Measurements from ENCODE around the gene KIF2C.
A peak's percentile ranks its signal among the peaks of the same experiment; 100 is the strongest.
"Not testable (repeated sequence)": the region's sequence is repeated elsewhere in the genome, so short reads cannot be mapped to it uniquely, and the experiment has no call there.

The KIF2C gene

DNA sequence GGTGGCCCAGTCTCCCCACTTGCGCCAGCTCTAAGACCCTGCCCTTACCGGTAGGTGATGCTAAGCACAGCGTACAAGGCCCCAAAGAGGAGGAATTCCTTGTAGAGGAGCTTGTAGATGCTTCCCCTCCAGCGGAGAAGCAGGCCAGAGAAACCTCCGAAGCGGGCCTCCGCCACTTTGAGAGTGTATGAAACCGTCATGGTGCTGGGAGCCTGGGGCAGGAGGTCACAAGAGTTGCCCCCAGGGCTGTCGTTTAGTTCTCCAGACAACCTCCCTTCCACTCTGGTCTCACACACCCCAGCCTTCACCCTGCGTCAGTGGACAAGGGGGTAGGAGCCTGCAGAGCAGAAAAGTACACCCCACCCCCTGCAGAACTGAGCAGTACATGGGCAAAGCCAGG is 47.9 kb downstream of the KIF2C start:
- no peaks in the 10 kb centered on the region for H3K9me3 ChIP-seq (ENCODE audit: control insufficient read depth in 1 of 2, low read length in 2 of 2)
- no peak overlapping the region for H3K27ac ChIP-seq (ENCODE audit: low read length)
- H3K4me1 ChIP-seq (ENCODE audit: control insufficient read depth in 1 of 2, insufficient read depth in 2 of 2, low read length in 2 of 2): peaks cover 11 to 21% of the 10 kb centered on the region in 2 donors

DNA sequence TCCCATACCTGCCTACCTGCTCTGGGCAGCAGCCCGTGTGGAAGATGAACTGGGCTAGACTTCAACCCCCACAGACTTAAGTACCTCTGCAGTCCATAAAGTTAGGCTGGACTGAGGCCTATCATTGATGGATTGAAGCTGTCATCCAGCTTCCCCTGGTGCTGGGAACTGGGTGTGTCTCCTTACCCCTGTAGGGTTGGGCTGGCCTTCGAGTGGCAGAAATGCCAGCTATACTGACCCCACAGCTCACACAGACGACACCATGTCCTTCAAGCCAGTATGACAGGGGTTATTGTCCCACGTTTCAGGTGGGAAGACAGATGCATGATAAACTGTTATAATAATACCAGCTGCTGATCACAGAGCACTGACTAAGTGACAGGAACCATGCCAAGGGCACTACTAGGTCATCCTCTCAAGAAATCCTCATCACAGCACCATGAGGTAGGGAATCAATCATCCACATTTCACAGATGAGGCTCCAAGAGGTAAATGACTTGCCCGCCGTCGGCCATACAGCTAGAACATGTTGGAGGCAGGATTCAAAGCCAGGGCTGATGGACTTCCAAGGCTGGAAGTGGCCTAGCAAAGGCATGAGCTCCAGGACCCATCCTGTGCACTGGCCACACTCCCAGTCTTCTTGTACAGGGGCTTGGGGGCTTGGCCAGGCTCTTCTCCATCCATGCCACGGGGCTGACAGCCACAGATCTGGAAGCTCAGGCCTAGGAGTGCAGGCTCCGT is 48.7 kb downstream of the KIF2C start, which contains the start of gene BEST4:
Gene BEST4, minus strand, starts transcription at position 51 of the 741 bp plus-strand sequence. CDS start 465 bp downstream, outside the sequence.
- no peak within 1 kb of the TSS for H3K27ac ChIP-seq (ENCODE audit: low read length)

More for the DNA sequence above, 47.9 kb downstream of the KIF2C start:
- Histone ChIP-seq H3K27me3 (ENCODE audit: low read depth, low read length) (no peaks in the 10 kb centered on the region), H3K36me3 (ENCODE audit: control insufficient read depth in 1 of 2, insufficient read depth in 2 of 2, low read length in 2 of 2) (no peaks in the 10 kb centered on the region), H3K4me3 (ENCODE audit: low read depth in 1 of 2, low read length in 2 of 2) (no peak overlapping the region)

DNA sequence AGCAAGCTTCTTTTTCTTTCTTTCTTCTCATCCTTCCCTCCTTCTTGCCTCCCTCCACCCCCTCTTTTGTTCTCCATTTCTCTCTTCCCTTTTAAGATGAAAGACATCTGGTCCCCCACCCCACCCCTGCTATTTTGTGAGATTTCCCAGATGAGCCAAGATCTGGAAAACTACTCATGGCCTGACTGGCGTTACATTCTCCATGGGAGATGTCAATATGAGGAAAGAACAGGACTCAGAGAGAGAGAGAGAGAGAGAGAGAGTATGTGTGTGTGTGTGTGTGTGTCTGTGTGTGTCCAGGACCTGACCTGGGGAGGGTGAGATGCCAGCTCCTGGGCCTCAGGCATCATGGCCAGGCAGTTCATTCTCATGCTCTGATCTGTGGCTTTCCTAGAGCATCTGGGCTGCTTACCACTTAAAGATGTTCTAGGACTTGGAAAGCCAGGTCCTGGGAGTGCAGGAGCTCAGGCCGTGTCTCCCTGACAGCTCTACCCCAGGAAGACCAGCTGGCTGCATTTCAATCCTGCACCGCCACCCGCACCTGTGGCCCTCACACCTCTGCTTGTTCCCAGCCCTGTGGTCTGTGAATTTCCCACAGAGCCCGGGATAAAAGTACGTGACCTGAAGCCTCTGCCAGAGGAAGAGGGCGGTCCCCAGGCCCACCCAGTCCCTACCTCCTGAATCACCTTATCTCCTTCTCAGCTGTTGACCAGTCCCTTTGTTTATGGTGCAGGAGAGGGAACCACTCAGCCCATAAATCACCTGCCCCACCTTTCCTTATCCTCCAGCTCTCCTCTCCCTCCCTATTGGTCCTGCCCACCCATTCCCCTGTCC is 51.5 kb downstream of the KIF2C start:
- no peak overlapping the region for H3K4me3 ChIP-seq (ENCODE audit: low read depth in 1 of 2, low read length in 2 of 2)
- no peaks in the 10 kb centered on the region for H3K27me3 ChIP-seq (ENCODE audit: low read depth, low read length)
- no peaks in the 10 kb centered on the region for H3K9me3 ChIP-seq (ENCODE audit: control insufficient read depth in 1 of 2, low read length in 2 of 2)
- H3K27ac ChIP-seq (ENCODE audit: low read length): no peak overlapping the region
- H3K4me1 ChIP-seq (ENCODE audit: control insufficient read depth in 1 of 2, insufficient read depth in 2 of 2, low read length in 2 of 2): no peaks in the 10 kb centered on the region
- no peaks in the 10 kb centered on the region for H3K36me3 ChIP-seq (ENCODE audit: control insufficient read depth in 1 of 2, insufficient read depth in 2 of 2, low read length in 2 of 2)

More for the DNA sequence above, 48.7 kb downstream of the KIF2C start, which contains the start of gene BEST4:
- Histone ChIP-seq H3K36me3 (ENCODE audit: control insufficient read depth in 1 of 2, insufficient read depth in 2 of 2, low read length in 2 of 2) (no peaks in the 10 kb centered on the region), H3K4me3 (ENCODE audit: low read depth in 1 of 2, low read length in 2 of 2) (no peak within 1 kb of the TSS), H3K9me3 (ENCODE audit: control insufficient read depth in 1 of 2, low read length in 2 of 2) (no peaks in the 10 kb centered on the region), H3K27me3 (ENCODE audit: low read depth, low read length) (no peaks in the 10 kb centered on the region), H3K4me1 (ENCODE audit: control insufficient read depth in 1 of 2, insufficient read depth in 2 of 2, low read length in 2 of 2) (peaks cover 11 to 21% of the 10 kb centered on the region in 2 donors)

DNA sequence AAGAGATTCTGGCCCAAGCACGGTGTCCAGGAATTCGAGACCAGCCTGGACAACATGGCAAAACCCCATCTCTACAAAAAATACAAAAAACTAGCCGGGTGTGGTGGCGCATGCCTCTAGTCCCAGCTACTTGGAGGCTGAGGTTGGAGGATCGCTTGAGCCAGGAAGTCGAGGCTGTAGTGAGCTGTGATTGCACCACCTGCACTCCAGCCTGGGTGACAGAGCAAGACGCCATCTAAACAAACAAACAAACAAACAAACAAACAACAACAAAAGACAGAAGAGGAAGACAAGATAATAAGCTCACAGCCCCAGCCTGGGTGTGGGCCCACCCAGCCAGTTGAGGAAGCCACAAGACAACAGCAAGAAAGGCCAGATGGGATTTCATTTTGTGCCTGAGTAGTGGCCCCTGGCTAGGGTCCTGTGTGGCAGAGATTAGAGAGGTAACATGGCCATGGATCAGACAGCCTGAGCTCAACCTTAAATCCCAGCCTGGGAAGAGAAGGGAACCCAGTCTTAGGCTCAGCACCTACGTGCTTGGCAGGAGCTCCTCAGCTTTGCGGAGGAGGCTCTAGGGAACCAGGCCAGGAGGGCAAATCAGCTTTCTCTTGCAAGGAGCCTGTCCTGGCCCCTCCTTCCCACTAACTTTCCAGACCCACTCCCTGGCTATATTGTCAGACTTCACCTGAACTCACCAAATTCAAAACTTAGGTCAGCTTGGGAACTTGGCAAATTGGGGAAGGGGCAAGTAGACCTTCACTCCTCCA is 53.3 kb downstream of the KIF2C start:
- Histone ChIP-seq H3K27ac (ENCODE audit: low read length) (no peak overlapping the region), H3K9me3 (ENCODE audit: control insufficient read depth in 1 of 2, low read length in 2 of 2) (no peaks in the 10 kb centered on the region), H3K4me1 (ENCODE audit: control insufficient read depth in 1 of 2, insufficient read depth in 2 of 2, low read length in 2 of 2) (no peaks in the 10 kb centered on the region)

DNA sequence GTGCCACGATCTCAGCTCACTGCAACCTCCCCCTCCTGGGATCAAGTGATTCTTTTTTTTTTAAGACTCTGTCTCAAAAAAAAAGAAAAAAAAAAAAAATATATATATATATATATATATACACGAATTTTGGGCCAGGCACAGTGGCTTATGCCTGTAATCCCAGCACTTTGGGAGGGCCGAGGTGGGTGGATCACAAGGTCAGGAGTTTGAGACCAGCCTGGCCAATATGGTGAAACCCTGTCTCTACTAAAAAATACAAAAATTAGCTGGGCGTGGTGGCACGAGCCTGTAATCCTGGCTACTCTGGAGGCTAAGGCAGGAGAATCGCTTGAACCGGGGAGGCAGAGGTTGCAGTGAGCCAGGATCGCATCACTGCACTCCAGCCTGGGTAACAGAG is 58.2 kb downstream of the KIF2C start:
- not testable (repeated sequence) for H3K27me3 ChIP-seq (ENCODE audit: low read depth, low read length); H3K4me3 ChIP-seq (ENCODE audit: low read depth in 1 of 2, low read length in 2 of 2); H3K36me3 ChIP-seq (ENCODE audit: control insufficient read depth in 1 of 2, insufficient read depth in 2 of 2, low read length in 2 of 2); H3K9me3 ChIP-seq (ENCODE audit: control insufficient read depth in 1 of 2, low read length in 2 of 2); H3K27ac ChIP-seq (ENCODE audit: low read length)
- peaks cover 0 to 11% of the 10 kb centered on the region in 2 donors for H3K4me1 ChIP-seq (ENCODE audit: control insufficient read depth in 1 of 2, insufficient read depth in 2 of 2, low read length in 2 of 2)

More for the DNA sequence above, 53.3 kb downstream of the KIF2C start:
- Histone ChIP-seq H3K36me3 (ENCODE audit: control insufficient read depth in 1 of 2, insufficient read depth in 2 of 2, low read length in 2 of 2) (no peaks in the 10 kb centered on the region), H3K27me3 (ENCODE audit: low read depth, low read length) (no peaks in the 10 kb centered on the region), H3K4me3 (ENCODE audit: low read depth in 1 of 2, low read length in 2 of 2) (no peak overlapping the region)

DNA sequence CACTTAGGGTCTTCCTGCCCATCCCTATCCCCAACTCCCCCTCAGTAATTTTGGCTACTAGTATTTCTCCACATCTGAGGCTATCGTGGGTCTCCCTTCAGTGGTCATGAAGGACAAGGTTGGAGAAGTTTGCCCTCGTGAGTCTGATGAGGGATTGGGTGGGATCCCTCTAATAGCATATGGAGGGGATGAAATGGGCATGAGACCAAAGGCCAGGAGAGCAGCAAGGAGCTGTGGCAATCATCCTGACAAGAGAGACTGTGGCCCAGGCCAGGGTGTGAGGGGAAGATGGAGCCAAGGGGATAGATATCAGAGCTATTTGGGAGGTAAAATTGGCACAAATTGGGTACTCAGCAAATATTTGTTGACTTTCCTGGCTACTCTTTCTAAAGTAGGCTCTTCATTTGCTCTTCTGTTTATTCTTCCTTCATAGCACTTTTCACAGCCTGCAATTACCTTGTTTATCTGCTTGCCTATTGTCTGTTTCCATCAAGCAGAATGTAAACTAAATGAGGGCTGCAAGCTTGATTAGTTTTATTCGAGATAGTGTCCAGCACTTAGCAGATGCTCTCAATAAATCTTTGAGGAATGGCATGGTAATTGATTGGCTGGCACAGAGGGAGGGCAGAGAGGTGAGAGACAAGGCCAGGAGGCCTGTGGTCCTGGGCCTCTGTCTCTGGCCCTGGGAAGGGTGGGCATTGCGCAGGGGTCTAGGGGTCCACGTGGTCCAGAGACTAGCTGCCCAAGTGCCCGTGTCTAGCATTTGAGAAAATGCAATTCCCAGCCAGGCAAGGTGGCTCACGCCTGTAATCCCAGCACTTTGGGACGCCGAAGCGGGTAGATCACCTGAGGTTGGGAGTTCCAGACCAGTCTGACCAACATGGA is 59.1 kb downstream of the KIF2C start:
- Histone ChIP-seq H3K27me3 (ENCODE audit: low read depth, low read length) (no peaks in the 10 kb centered on the region), H3K36me3 (ENCODE audit: control insufficient read depth in 1 of 2, insufficient read depth in 2 of 2, low read length in 2 of 2) (peaks cover 13% of the 10 kb centered on the region in 2 donors), H3K27ac (ENCODE audit: low read length) (no peak overlapping the region), H3K4me3 (ENCODE audit: low read depth in 1 of 2, low read length in 2 of 2) (no peak overlapping the region), H3K9me3 (ENCODE audit: control insufficient read depth in 1 of 2, low read length in 2 of 2) (no peaks in the 10 kb centered on the region), H3K4me1 (ENCODE audit: control insufficient read depth in 1 of 2, insufficient read depth in 2 of 2, low read length in 2 of 2) (peaks cover 0 to 15% of the 10 kb centered on the region in 2 donors)

DNA sequence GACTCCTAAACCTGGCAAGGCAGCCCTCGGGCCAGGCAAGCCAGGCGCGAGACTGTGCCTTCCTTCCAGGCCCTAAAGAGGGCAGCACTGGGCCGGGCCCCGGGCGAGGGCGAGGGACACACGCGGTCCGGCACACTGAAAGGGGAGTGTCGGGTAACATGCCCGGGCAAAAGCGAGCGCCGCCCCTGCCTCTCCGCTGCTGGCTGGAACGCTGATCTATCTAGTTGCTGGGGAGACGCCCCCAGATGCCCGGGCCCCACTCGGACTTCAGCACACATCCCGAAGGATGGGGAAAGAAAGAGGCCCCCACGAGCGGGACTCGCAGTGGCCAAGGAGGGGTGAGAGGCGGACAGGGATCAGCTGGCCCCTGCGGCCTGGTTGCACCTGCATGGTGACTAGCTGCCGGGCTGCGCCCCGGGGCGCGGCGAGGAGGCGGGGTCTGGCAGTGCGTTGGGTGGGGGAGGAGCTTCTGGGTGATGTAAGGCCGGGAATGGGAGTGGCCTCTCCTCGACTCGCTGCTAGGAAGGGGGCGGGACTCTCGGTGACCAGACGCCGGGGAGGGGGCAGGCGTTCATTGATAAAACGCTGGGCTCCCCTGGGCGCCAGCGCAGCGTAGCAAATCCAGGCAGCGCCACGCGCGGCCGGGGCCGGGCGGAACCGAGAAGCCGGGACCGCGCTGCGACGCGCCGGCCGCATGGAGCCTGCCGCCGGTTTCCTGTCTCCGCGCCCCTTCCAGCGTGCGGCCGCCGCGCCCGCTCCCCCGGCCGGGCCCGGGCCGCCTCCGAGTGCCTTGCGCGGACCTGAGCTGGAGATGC is 60.3 kb downstream of the KIF2C start, which contains the start of gene PLK3:
Gene PLK3, plus strand, starts transcription at position 608 of the 815 bp plus-strand sequence. Its CDS starts 87 bp downstream, at position 695.
- H3K4me1 ChIP-seq (ENCODE audit: control insufficient read depth in 1 of 2, insufficient read depth in 2 of 2, low read length in 2 of 2): peaks cover 0 to 15% of the 10 kb centered on the region in 2 donors

DNA sequence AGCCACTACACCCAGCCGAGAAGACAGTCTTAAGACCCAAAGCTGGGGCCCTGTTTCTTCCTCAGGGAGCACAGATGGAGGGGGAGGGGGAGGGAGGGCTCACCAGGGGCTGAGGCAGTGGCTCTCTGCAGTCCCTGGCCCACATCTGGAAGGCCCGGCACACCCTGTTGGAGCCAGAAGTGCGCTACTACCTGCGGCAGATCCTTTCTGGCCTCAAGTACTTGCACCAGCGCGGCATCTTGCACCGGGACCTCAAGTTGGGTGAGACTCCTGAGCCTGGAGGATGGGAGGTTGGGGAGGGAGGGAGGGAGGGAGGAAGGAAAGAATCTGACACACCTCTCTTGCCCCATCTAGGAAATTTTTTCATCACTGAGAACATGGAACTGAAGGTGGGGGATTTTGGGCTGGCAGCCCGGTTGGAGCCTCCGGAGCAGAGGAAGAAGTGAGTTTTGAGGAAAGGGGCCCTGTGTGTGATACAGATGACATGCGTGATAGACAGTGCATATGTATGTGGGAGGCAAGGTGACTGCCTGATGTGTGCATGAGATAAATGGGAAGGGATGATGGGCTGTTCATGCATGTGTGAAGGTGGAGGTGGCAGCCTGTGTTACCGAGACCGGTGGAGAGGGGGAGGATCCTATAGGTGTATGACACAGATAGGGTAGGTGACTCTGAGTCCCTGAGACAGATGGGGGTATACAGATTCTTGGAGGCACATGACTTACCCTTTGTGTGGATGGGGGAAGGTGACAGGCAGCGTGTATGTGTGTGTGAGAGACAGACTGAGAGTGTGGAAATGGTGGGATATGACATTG is 62.1 kb downstream of the KIF2C start:
- peaks cover 4 to 31% of the 10 kb centered on the region in 2 donors for H3K4me1 ChIP-seq (ENCODE audit: control insufficient read depth in 1 of 2, insufficient read depth in 2 of 2, low read length in 2 of 2)
- H3K9me3 ChIP-seq (ENCODE audit: control insufficient read depth in 1 of 2, low read length in 2 of 2): no peaks in the 10 kb centered on the region
- H3K36me3 ChIP-seq (ENCODE audit: control insufficient read depth in 1 of 2, insufficient read depth in 2 of 2, low read length in 2 of 2): peaks cover 28 to 41% of the 10 kb centered on the region in 2 donors
- no peaks in the 10 kb centered on the region for H3K27me3 ChIP-seq (ENCODE audit: low read depth, low read length)
- H3K4me3 ChIP-seq (ENCODE audit: low read depth in 1 of 2, low read length in 2 of 2): peak overlapping the region; percentile 80 to 83
- H3K27ac ChIP-seq (ENCODE audit: low read length): peak overlapping the region; percentile 28

More for the DNA sequence above, 60.3 kb downstream of the KIF2C start, which contains the start of gene PLK3:
- Histone ChIP-seq H3K9me3 (ENCODE audit: control insufficient read depth in 1 of 2, low read length in 2 of 2) (no peaks in the 10 kb centered on the region), H3K4me3 (ENCODE audit: low read depth in 1 of 2, low read length in 2 of 2) (peak within 1 kb of the TSS; percentile 80 to 83), H3K36me3 (ENCODE audit: control insufficient read depth in 1 of 2, insufficient read depth in 2 of 2, low read length in 2 of 2) (peaks cover 19 to 24% of the 10 kb centered on the region in 2 donors), H3K27me3 (ENCODE audit: low read depth, low read length) (no peaks in the 10 kb centered on the region), H3K27ac (ENCODE audit: low read length) (peak within 1 kb of the TSS; percentile 71)

DNA sequence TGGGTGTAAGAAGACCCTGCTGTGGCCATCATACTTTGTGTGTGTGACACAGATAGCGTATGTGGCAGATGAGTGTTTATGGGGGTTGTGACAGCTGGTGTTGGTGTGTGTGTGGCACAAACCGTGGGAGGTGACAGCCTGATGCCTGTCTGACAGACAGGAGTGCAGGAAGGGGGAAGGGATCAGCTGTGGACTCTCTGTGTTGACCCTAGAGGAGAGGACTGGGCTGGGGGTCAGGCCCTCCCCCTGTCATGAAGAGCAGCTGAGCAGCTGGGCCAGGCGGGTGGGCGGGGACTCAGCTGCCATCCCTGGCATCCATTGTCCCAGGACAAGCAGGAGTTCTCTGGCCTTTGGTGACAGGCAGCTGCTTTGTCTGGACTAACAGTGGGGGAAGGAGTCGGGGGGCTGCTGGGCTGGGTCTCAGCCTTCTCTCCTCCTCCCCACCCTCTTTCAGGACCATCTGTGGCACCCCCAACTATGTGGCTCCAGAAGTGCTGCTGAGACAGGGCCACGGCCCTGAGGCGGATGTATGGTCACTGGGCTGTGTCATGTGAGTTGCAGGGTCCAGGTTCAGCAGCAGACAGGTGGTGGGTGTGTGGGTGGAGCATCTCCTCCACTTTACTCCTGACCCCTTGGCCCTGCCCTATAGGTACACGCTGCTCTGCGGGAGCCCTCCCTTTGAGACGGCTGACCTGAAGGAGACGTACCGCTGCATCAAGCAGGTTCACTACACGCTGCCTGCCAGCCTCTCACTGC is 62.8 kb downstream of the KIF2C start:
- peaks cover 12 to 34% of the 10 kb centered on the region in 2 donors for H3K4me1 ChIP-seq (ENCODE audit: control insufficient read depth in 1 of 2, insufficient read depth in 2 of 2, low read length in 2 of 2)
- H3K27me3 ChIP-seq (ENCODE audit: low read depth, low read length): no peaks in the 10 kb centered on the region
- no peaks in the 10 kb centered on the region for H3K9me3 ChIP-seq (ENCODE audit: control insufficient read depth in 1 of 2, low read length in 2 of 2)
- H3K27ac ChIP-seq (ENCODE audit: low read length): peak overlapping the region; percentile 28
- H3K4me3 ChIP-seq (ENCODE audit: low read depth in 1 of 2, low read length in 2 of 2): peak overlapping the region; percentile 80 to 83
- H3K36me3 ChIP-seq (ENCODE audit: control insufficient read depth in 1 of 2, insufficient read depth in 2 of 2, low read length in 2 of 2): peaks cover 30 to 45% of the 10 kb centered on the region in 2 donors

Measured in muscle layer of duodenum (tissue), 2 donors.